Measurements from ENCODE around the gene DPF3.

Gene DPF3

GRCh38 chr14:72743626-72744025 is 150.3 kb downstream of the DPF3 start:
- H3K27ac Mint-ChIP-seq, result no peak overlapping the region
- peaks cover 2% of the 10 kb centered on the region for H3K4me1 Mint-ChIP-seq
- H3K36me3 Mint-ChIP-seq, result peaks cover 25% of the 10 kb centered on the region
- ATAC-seq (ENCODE audit: low read depth), result no peak
- H3K4me3 Mint-ChIP-seq, result no peak overlapping the region
- DNase-seq (ENCODE audit: low spot score in 2 of 2), result no peak
- no peaks in the 10 kb centered on the region for H3K9me3 Mint-ChIP-seq
- no peaks in the 10 kb centered on the region for H3K27me3 Mint-ChIP-seq

DNA sequence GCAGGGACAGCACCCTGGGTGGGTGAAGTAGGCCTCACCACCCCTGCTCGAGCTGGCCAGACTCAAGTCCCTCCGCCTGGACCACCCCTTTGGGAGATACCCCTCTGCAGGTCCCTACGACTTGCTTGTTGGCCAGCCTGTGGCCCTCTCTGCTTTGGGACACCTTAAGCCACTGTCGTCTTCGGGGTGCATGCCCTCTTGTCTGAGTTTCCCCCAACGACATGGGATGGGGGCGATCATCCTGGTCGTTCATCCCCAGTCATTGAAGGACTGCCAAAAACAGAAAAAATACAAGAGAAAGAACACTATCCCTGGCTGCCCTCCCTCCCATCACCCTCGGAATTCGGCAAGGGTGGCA is 151.1 kb downstream of the DPF3 start:
- H3K9me3 Mint-ChIP-seq, result no peaks in the 10 kb centered on the region
- H3K4me1 Mint-ChIP-seq, result peaks cover 2% of the 10 kb centered on the region
- DNase-seq (ENCODE audit: low spot score in 2 of 2), result peak in 1 of 2 donors; percentile 0
- H3K36me3 Mint-ChIP-seq, result peaks cover 20% of the 10 kb centered on the region
- ATAC-seq (ENCODE audit: low read depth), result no peak
- H3K4me3 Mint-ChIP-seq, result no peak overlapping the region
- H3K27ac Mint-ChIP-seq, result no peak overlapping the region
- no peaks in the 10 kb centered on the region for H3K27me3 Mint-ChIP-seq

GRCh38 chr14:72742118-72742837 is 151.6 kb downstream of the DPF3 start:
- H3K36me3 Mint-ChIP-seq, result peaks cover 16% of the 10 kb centered on the region

DNA sequence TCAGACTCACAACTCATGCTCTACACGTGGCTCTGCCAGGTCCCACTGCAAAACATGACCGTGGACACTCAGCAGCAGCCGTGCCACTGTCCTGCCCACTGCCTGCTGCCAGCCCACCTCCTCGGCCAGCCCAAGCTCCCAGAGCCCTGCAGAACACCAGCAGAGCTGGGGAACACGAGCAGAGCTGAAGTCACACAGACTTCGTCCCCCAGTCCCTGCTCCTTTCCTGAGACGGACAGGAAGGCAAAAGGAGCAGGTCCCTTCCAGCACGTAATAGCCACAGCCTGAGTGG is 152.1 kb downstream of the DPF3 start:
- Mint-ChIP-seq H3K9me3 (no peaks in the 10 kb centered on the region), H3K4me1 (peaks cover 2% of the 10 kb centered on the region), H3K27me3 (no peaks in the 10 kb centered on the region), H3K4me3 (no peak overlapping the region), H3K27ac (no peak overlapping the region), H3K36me3 (peaks cover 12% of the 10 kb centered on the region)
- DNase-seq (ENCODE audit: low spot score in 2 of 2) (no peak), ATAC-seq (ENCODE audit: low read depth) (no peak)

More at GRCh38 chr14:72742118-72742837, 151.6 kb downstream of the DPF3 start:
- ATAC-seq (ENCODE audit: low read depth), result no peak
- H3K27me3 Mint-ChIP-seq, result no peaks in the 10 kb centered on the region
- H3K4me1 Mint-ChIP-seq, result peaks cover 2% of the 10 kb centered on the region
- H3K4me3 Mint-ChIP-seq, result no peak overlapping the region
- H3K9me3 Mint-ChIP-seq, result no peaks in the 10 kb centered on the region
- no peak for DNase-seq (ENCODE audit: low spot score in 2 of 2)
- no peak overlapping the region for H3K27ac Mint-ChIP-seq

DNA sequence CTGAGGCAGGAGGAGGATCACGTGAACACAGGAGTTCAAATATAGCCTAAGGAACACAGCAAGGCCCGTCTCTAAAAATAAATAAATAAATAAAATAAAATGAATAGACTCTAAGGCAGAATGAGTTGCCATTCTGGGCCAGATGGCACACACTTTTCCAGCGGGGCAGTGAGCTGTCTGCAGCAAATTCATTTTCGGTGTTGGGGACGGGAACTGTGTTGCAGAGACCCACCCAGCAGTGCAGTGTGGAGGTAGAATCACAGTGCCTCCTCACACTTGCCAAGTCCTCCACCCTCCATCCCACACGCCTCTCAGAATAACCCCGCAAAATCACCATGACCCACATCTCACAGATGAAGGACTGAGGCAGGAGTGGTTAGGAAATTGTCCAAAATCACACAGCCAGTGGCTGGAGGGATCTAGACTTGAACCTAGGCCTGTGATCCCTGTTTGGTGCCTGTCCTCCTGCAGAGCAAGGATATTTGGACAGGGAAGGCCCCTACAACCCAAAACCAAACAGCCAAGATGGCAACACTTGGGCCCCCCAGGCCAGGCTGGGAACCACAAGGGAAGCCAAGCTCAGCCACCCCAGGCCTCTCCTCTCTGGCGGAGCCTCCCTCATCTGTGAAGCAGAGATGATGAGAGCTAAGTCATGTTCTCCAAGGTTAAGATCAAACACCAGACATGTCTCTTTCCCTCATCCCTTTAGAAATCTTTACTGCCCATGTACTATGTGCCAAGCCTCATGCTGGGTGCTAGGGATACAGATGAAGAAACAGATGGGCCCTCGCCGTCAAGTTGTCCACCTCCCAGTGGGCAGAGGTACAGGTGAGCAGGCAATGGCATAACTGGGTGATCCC is 152.7 kb downstream of the DPF3 start:
- DNase-seq (ENCODE audit: low spot score in 2 of 2) (no peak), ATAC-seq (ENCODE audit: low read depth) (no peak)
- Mint-ChIP-seq H3K4me3 (no peak overlapping the region), H3K4me1 (peaks cover 2% of the 10 kb centered on the region), H3K27me3 (no peaks in the 10 kb centered on the region), H3K36me3 (peaks cover 12% of the 10 kb centered on the region), H3K9me3 (no peaks in the 10 kb centered on the region), H3K27ac (no peak overlapping the region)

DNA sequence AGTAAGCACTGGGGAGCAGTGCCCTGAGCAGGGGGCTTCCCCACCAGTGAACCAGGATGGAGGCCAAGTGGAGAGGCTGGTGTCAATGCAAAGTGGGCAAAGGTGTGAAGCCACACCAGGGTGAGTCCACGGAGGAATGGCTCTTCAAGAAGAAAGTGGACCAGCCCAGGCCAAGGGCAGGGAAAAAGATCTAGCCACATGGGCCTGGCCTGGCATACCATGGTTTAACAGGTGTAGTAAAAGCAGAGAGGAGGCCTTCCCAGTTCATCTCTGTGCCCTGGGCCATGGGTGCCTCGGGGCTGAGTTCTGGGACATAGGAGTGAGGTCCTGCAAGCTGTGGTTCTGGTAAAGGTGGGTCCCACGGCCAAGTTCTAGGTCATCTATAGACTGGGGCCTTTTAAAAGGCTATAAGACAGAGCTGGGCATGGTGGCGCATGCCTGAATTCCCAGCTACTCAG is 153.4 kb downstream of the DPF3 start:
- no peak overlapping the region for H3K27ac Mint-ChIP-seq
- H3K9me3 Mint-ChIP-seq, result no peaks in the 10 kb centered on the region
- no peak overlapping the region for H3K4me3 Mint-ChIP-seq
- peaks cover 11% of the 10 kb centered on the region for H3K36me3 Mint-ChIP-seq
- H3K4me1 Mint-ChIP-seq, result peaks cover under 1% of the 10 kb centered on the region
- no peaks in the 10 kb centered on the region for H3K27me3 Mint-ChIP-seq
- ATAC-seq (ENCODE audit: low read depth) (no peak), DNase-seq (ENCODE audit: low spot score in 2 of 2) (no peak)

GRCh38 chr14:72739446-72740405 is 154.2 kb downstream of the DPF3 start:
- Mint-ChIP-seq H3K9me3 (no peaks in the 10 kb centered on the region), H3K4me1 (peaks cover 2% of the 10 kb centered on the region), H3K4me3 (no peak overlapping the region), H3K27me3 (no peaks in the 10 kb centered on the region), H3K36me3 (peaks cover 12% of the 10 kb centered on the region), H3K27ac (no peak overlapping the region)
- DNase-seq (ENCODE audit: low spot score in 2 of 2) (no peak), ATAC-seq (ENCODE audit: low read depth) (no peak)

- Mint-ChIP-seq H3K27me3 (no peaks in the 10 kb centered on the region), H3K27ac (no peak overlapping the region), H3K4me3 (no peak overlapping the region), H3K9me3 (no peaks in the 10 kb centered on the region), H3K4me1 (peaks cover 4% of the 10 kb centered on the region), H3K36me3 (peaks cover 9% of the 10 kb centered on the region)
- ATAC-seq (ENCODE audit: low read depth), result no peak
- no peak for DNase-seq (ENCODE audit: low spot score in 2 of 2)
Measured at GRCh38 chr14:72738161-72738611, 155.7 kb downstream of the DPF3 start.

DNA sequence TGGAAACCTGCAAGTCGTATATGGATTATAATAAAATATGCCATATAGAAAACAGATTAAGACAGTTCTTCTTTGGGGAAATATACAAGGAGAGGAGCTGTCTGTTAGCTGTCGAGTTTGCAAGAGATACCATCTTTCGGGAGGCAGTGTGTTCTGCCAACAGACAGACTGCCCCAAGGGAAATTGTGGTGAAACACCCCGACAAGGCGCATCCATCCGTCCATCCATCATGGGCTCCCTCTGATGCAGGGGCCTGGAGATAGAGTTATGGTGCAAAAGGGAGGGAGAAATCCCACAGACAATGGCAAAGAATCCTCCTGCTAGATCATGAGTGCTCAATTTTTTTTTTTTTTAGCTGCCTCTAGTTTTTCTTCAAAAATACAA is 156.3 kb downstream of the DPF3 start:
- H3K4me3 Mint-ChIP-seq, result no peak overlapping the region
- H3K36me3 Mint-ChIP-seq, result peaks cover 11% of the 10 kb centered on the region
- ATAC-seq (ENCODE audit: low read depth), result no peak
- H3K27ac Mint-ChIP-seq, result no peak overlapping the region
- peaks cover 10% of the 10 kb centered on the region for H3K4me1 Mint-ChIP-seq
- H3K27me3 Mint-ChIP-seq, result no peaks in the 10 kb centered on the region
- H3K9me3 Mint-ChIP-seq, result no peaks in the 10 kb centered on the region
- no peak for DNase-seq (ENCODE audit: low spot score in 2 of 2)

DNA sequence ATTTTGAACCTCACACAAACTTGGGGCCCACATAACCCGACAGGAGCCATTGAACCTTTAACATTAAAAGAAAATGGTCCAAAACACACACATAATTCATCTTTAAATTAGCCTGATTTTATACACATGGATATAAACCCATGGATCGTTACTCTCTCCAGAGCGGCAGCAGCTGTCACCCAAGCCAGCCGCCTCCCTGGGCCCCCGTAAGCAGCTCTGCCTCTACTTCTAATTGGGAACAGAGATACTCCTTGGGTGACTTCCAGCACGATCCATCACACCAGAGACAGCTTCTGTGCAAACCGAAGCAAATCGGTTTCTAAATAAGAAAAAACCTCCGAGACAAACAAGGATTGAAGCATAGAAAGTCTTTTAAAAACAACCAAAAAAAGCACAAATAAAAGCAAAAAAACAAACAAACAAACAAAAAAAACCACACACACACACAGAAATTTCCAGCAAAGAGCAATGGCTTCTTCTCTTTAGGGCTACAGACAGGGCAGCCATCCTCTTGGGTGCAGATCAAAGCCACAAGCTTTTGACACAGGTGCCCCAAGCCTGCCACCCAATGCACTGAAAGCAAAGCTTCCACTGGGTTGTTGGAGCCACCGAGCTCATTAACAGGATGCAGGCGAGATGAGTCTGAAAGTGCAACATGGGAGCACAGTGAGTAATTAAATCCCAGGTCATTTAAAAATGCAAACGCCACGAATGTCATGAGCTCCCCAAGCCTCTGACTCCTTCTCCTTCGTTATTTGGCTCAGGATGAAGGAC is 156.9 kb downstream of the DPF3 start:
- peaks cover 8% of the 10 kb centered on the region for H3K36me3 Mint-ChIP-seq
- no peak overlapping the region for H3K4me3 Mint-ChIP-seq
- H3K4me1 Mint-ChIP-seq, result peaks cover 14% of the 10 kb centered on the region
- ATAC-seq (ENCODE audit: low read depth), result no peak
- no peak overlapping the region for H3K27ac Mint-ChIP-seq
- DNase-seq (ENCODE audit: low spot score in 2 of 2), result no peak
- no peaks in the 10 kb centered on the region for H3K9me3 Mint-ChIP-seq
- no peaks in the 10 kb centered on the region for H3K27me3 Mint-ChIP-seq

DNA sequence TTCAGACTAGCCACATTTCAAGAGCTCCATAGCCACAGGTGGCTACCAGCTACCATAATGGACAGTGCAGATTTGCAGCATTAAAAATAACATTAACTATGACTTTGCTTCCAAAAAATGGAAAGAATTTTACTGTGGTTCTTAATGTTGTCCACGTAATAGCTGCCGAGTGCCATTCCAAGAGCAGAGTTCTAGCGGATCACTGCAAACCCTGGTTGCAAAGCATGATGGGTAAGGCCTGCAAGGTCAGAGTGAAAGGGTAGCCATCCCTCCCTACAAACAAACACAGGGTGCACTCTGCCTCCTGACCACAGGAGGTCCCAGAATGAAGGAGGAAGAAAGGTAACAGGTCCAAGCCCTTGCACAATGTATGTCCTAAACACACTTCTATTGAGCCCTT is 157.6 kb downstream of the DPF3 start:
- H3K36me3 Mint-ChIP-seq, result peaks cover 11% of the 10 kb centered on the region
- DNase-seq (ENCODE audit: low spot score in 2 of 2) (no peak), ATAC-seq (ENCODE audit: low read depth) (no peak)
- no peaks in the 10 kb centered on the region for H3K27me3 Mint-ChIP-seq
- no peak overlapping the region for H3K27ac Mint-ChIP-seq
- peaks cover 14% of the 10 kb centered on the region for H3K4me1 Mint-ChIP-seq
- no peak overlapping the region for H3K4me3 Mint-ChIP-seq
- H3K9me3 Mint-ChIP-seq, result no peaks in the 10 kb centered on the region

DNA sequence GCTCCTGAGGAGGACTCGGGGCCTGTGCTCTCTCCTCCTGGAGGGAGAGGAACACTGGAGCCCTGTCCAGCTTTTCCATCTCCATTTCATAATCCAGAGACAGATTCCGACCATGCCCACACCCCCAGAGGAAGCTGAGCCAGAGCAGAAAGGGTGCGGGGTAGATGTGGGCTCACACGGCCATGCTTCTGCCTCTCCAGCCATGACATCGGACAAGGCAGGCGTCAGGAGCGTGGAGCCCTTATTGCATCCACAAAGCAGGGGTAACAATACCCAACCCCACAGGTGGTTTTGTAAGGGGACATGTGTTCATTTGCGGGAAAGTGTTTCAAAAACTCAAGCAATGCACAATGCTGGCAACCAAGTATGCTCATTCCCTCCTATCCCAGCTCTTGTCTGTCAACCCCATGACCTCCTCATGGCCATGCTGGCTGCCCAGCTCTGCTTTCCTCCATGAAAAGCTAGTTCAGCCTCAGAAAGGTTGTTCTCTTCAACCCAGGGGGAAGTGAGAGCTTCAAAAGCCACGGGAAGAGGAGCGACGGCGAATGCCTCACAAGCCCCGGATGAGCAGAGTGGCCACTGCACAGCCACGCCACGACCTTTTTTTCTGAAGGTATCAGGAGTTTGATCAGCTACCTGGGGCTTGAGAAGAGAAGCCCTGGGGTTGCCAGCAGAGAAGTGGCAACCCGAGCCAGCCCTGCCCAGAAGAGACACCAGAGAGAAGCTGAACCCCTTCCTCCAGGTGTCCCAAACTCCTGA is 161.7 kb downstream of the DPF3 start:
- no peak for DNase-seq (ENCODE audit: low spot score in 2 of 2)
- peaks cover 33% of the 10 kb centered on the region for H3K36me3 Mint-ChIP-seq
- H3K9me3 Mint-ChIP-seq, result no peaks in the 10 kb centered on the region
- no peak overlapping the region for H3K4me3 Mint-ChIP-seq
- H3K4me1 Mint-ChIP-seq, result peaks cover 17% of the 10 kb centered on the region
- H3K27ac Mint-ChIP-seq, result no peak overlapping the region
- ATAC-seq (ENCODE audit: low read depth), result no peak
- H3K27me3 Mint-ChIP-seq, result no peaks in the 10 kb centered on the region
